ENCODE results near the gene ANXA4.

Gene ANXA4

GRCh38 chr2:69863298-69863697, 121.4 kb downstream of the ANXA4 start:
- no peak for DNase-seq
